GM18498 (cell line): ENCODE measurements around the gene PPP6R1.

ENCODE experiments used
- ATAC-seq: cut with Tn5 transposase; IDR thresholded peaks from one replicate; pipeline ENCODE4 v1.9.1; 2021; ENCODE audit warnings: mild to moderate bottlenecking, moderate library complexity; ENCODE audit not compliant: unreplicated experiment

Gene PPP6R1

DNA sequence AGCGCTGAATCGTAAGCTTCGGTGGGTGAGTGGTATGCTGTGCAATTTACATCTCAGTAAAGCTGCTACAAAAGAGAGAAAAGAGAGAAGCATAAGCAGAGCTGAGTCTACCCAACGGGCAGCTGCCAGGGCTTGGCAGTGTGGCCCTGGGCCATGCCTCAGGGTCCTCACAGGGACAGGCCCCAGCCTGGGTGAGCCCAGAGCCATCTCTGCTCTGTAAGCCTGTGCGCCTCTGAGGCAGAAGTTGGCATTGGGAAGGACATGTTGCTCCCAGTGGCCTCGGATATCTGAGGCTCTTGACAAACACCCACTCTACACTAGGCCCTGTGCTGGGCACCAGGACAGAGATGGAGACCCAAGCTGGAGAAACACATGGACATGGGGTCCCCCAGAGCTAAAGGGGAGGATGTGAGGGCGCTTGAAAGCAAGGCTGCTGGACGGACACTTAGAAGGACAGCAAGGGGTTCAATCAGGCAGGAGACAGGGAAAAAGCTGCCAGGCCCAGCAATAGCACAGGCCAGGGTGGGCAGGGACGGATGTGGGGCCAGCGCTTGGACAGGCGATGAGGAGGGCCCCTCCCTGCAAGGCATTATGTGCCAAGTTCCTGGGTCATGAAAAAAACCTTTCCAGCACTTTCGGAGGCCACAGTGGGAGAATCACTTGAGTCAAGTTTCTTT lies 14.7 kb downstream of the PPP6R1 start:
- ATAC-seq, result no peak

GRCh38 chr19:55242517-55242916 lies 16.3 kb downstream of the PPP6R1 start:
- ATAC-seq, result no peak

DNA sequence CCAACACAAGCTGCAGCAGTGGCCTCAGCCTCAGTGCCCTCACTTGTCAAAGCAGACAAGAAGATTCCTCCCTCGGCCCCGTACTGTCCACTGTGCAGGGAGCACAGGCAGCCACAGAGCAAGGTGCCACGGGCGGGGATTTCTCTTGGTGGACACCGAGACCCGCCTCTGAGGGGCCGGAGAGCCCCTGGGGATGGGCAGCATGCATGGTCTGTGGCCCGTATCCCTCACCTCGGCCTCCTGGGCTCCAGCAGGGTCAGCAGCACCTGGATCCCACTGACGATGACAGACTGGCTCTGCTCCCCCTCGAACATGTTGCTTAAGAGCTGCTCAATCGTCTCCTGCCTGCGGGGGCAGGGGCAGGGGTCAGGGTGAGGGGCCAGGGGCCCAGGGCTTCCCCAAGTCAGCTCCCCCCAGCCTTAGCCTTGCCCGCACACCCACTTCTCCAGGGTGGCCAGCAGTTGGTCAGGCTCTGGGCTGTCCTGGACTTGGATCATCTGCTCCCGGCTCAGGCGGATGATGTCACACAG lies 16.8 kb downstream of the PPP6R1 start:
- no peak for ATAC-seq

- no peak for ATAC-seq
Measured at GRCh38 chr19:55241143-55241934, 17.5 kb downstream of the PPP6R1 start.

DNA sequence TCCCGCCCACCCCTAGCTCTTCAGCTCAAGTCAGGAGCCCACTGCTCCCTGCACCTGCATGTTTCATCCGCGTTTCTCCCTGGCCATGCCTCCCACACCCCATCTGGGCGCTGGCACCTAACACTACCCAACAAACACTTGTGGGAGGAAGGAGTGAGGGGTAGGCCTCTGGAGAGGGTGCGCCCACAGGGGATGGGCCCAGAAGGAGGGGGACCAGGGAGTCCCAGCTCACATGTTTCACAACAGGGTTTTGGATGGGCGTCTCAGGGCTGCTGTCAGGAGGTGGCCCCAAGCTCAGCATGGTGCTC lies 18.1 kb downstream of the PPP6R1 start:
- ATAC-seq, result no peak

GRCh38 chr19:55239004-55239403 lies 19.8 kb downstream of the PPP6R1 start:
- no peak for ATAC-seq

DNA sequence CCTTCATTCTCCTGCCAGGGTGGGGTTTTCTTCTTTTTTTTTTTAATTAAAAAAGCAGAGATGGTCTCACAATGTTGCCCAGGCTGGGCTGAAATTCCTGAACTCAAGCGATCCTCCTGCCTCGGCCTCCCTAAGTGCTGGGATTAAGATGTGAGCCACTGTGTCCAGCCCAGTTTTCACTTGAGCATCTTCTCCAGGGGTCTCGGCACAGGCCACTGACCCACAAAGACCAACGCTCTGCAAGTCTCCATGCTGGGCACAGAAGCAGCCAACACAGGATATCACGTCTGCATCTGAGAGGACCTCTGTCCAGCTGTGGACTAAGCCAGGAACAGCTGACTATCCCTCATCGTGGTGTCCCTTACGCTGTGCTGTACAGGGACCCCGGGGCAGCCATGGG lies 20.8 kb downstream of the PPP6R1 start:
- no peak for ATAC-seq

- ATAC-seq, result no peak
Measured at GRCh38 chr19:55232986-55233385, 25.8 kb downstream of the PPP6R1 start.

DNA sequence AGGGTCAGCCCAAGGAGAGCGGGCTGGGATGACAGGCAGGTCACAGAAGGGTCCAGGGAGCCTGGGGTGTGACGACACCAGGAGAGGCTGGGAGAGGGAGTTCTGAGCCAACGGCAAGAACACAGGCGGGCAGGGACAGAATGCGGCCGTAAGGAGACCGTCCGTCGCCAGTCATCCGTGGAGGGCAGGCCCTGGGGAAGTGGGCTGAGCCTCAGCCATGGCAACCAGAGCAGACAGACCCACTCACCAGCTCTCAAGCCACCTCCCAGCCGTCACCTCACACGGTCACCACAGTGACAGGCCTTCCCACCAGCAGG lies 26.6 kb downstream of the PPP6R1 start:
- ATAC-seq, result no peak

- no peak for ATAC-seq
Measured at GRCh38 chr19:55231391-55232285, 27.2 kb downstream of the PPP6R1 start.

DNA sequence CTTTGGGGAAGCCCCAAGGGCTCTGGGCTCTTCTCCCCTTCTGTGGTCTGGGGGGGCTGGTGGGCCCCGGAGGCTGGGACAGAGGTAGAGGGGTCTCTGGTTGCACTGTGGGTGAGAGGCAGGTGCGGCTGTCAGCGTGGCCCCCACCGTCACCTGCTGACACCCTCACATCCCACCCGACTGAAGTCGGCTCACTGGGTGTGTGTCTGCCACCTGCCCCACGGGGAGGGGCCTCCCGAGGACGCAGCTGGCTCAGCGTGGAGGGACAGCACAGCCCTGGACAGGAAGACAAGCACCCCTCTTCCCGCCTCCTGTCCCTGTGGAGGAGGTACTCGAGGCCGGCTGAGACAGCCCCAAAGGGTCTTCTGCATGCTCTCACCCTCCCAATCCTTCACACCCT lies 28.0 kb downstream of the PPP6R1 start:
- no peak for ATAC-seq

DNA sequence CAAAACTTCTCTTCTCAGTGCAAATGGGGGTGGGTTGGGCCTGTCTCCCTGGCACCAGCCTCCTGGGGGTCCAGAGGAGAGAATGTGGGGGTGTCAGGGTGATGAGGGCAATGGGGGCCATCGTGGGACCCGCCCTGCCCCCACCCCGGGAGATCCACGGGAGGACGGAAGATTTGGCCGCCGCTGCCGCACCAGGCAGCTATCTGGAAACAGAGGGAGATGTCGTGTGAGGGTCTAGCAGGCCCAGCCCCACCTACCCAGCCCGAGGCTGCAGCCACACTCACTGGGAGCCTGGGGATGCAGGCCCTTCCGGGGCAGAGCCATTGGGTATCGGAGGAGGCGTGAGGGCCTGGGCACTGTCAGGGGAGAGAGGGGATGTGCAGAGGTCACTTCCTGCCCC lies 28.5 kb downstream of the PPP6R1 start:
- ATAC-seq, result no peak

- no peak for ATAC-seq
Measured at GRCh38 chr19:55229789-55230182, 29.0 kb downstream of the PPP6R1 start.

- ATAC-seq, result no peak
Measured at GRCh38 chr19:55229145-55229788, 29.6 kb downstream of the PPP6R1 start.

- ATAC-seq, result no peak
Measured at GRCh38 chr19:55228403-55229031, 30.3 kb downstream of the PPP6R1 start, which contains the start of gene TMEM86B. TSS of gene TMEM86B (minus strand) at chr19:55228763. CDS start at chr19:55228741, 22 bp downstream.

- ATAC-seq, result no peak
Measured at GRCh38 chr19:55228015-55228391, 30.8 kb downstream of the PPP6R1 start.

DNA sequence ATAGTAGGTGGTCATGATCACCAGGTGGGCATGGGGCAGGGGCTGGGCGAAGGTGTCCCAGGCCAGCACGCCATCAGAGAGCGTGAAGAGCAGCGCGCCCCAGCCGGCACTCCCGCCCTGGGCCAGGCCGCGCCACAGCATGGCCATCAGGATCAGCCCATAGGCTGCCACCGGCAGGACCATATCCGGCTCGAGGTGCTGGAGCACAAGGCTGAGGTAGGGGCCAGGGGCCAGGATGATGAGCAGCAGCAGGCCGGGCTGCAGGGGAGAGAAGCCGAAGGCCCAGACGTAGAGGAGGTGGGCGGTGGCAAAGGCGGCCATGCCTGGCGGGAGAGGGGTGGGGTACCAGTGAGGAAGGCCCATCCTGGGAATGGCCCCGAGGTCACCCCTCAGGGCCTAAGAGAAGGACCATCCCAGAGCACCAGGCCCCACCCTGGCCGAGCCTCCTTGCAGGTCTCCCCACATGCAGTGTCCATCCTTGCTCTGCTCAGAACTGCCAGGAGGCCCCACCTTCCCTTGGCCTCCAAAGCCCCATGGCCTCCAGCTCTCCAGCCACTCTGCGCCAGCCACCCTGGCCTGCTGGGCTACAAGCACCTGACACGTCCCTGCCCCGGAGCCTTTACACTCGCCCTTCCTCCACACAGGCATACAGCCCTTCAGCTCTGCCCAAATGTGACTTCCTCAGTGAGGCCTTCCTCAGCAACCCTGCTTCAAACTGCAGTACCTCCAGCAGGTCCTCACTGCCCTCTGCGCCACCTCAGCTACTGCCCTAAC lies 31.4 kb downstream of the PPP6R1 start:
- ATAC-seq, result no peak

- ATAC-seq, result no peak
Measured at GRCh38 chr19:55226788-55227187, 32.0 kb downstream of the PPP6R1 start.

DNA sequence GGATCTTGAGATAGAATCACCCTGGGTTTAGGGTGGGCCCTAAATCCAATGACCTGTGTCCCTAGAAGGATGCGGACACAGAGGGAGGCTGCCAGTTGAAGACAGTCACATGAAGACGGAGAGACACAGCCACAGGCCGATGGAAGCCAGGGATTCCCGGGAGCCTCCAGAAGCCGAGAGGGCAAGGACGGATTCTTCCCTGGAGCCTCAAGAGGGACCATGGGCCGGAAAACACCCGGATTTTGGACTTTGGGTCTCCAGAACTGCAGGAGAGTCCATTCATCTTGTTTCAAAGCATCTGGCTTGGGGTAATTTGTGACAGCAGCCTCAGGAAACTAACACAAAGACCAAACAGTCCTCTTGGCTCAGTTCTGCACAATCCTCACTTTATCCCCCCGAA lies 32.5 kb downstream of the PPP6R1 start:
- ATAC-seq, result no peak

DNA sequence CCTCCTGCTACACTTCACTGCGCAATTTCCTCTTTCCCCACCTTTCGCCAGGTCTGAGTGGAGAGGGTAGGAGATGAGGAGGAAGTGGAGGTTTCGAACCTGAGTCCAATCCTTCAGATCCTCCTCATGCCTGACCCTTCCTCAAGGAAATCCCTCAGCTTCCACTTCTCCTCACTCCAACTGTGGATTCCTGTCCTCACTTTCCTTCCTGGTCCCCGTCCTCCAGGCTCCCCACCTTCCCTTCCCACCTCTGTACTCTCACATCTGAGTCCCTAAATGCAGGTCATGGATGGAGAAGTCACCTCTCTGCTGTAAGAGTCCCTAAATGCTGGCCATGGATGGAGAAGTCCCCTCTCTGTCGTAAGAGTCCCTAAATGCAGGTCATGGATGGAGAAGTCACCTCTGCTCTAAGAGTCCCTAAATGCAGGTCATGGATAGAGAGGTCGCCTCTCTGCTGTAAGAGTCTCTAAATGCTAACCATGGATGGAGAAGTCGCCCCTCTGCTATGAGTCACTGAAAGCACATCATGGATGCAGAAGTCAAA lies 33.3 kb downstream of the PPP6R1 start:
- no peak for ATAC-seq
